ENCODE results near the gene RBM22.

- TF ChIP-seq CTCF (IDR thresholded peaks at IDR 0.05; ENCODE audit: poor library complexity) = no peak
- no peak for TF ChIP-seq EZH2 (IDR thresholded peaks at IDR 0.05; ENCODE audit: borderline replicate concordance)
- TF ChIP-seq EZH2phosphoT487 (IDR thresholded peaks at IDR 0.05; ENCODE audit: low read depth, severe bottlenecking, unreplicated experiment) = no peak
Measured at GRCh38 chr5:150729859-150730258, 29.0 kb upstream of the RBM22 start.
